ENCODE data around the gene RARA. TPM values are rescaled to one million over a fixed set of nuclear protein-coding genes. Genes with fewer than 3 reads are reported as not detected.
"Not testable (repeated sequence)": the region's sequence is repeated elsewhere in the genome, so short reads cannot be mapped to it uniquely, and the experiment has no call there.

RARA gene
- total RNA-seq, 2 donors from 2014 or later = 28.5 to 51.7 TPM

- no peak overlapping the region for H3K27ac ChIP-seq
- no peak for TF ChIP-seq CTCF (IDR thresholded peaks at IDR 0.05)
- H3K4me3 ChIP-seq = no peak overlapping the region
- DNase-seq (ENCODE audit: low spot score) = no peak
- no peaks in the 10 kb centered on the region for H3K9me3 ChIP-seq
- H3K36me3 ChIP-seq = no peaks in the 10 kb centered on the region
- peaks cover 0 to 42% of the 10 kb centered on the region in 2 donors for H3K4me1 ChIP-seq
- H3K27me3 ChIP-seq = no peaks in the 10 kb centered on the region
These were observed 17.7 kb upstream of the RARA start for GRCh38 chr17:40291281-40291664.

- TF ChIP-seq CTCF (IDR thresholded peaks at IDR 0.05) = no peak
- Histone ChIP-seq H3K9me3 (no peaks in the 10 kb centered on the region), H3K27ac (peak overlapping the region; percentile 40 to 66), H3K4me3 (no peak overlapping the region), H3K4me1 (peaks cover 0 to 33% of the 10 kb centered on the region in 2 donors), H3K36me3 (no peaks in the 10 kb centered on the region), H3K27me3 (no peaks in the 10 kb centered on the region)
- DNase-seq (ENCODE audit: low spot score) = no peak
These were observed 15.6 kb upstream of the RARA start for GRCh38 chr17:40293363-40293762.

GRCh38 chr17:40295488-40296436 lies 13.2 kb upstream of the RARA start:
- H3K4me1 ChIP-seq = peaks cover 0 to 40% of the 10 kb centered on the region in 2 donors
- DNase-seq (ENCODE audit: low spot score) = no peak

GRCh38 chr17:40297511-40297910 lies 11.5 kb upstream of the RARA start:
- H3K4me1 ChIP-seq = peaks cover 0 to 33% of the 10 kb centered on the region in 2 donors
- H3K27ac ChIP-seq = no peak overlapping the region

More at GRCh38 chr17:40295488-40296436, 13.2 kb upstream of the RARA start:
- Histone ChIP-seq H3K27me3 (no peaks in the 10 kb centered on the region), H3K36me3 (no peaks in the 10 kb centered on the region), H3K4me3 (no peak overlapping the region), H3K27ac (peak overlapping the region in 1 of 2 donors; percentile 6), H3K9me3 (no peaks in the 10 kb centered on the region)
- no peak for TF ChIP-seq CTCF (IDR thresholded peaks at IDR 0.05)

GRCh38 chr17:40298726-40299125 lies 10.3 kb upstream of the RARA start:
- Histone ChIP-seq H3K4me1 (peaks cover 0 to 37% of the 10 kb centered on the region in 2 donors), H3K27me3 (no peaks in the 10 kb centered on the region), H3K27ac (peak overlapping the region in 1 of 2 donors; percentile 19), H3K36me3 (no peaks in the 10 kb centered on the region), H3K4me3 (no peak overlapping the region), H3K9me3 (no peaks in the 10 kb centered on the region)
- no peak for DNase-seq (ENCODE audit: low spot score)
- TF ChIP-seq CTCF (IDR thresholded peaks at IDR 0.05) = no peak

More at GRCh38 chr17:40297511-40297910, 11.5 kb upstream of the RARA start:
- Histone ChIP-seq H3K9me3 (no peaks in the 10 kb centered on the region), H3K36me3 (no peaks in the 10 kb centered on the region), H3K4me3 (no peak overlapping the region), H3K27me3 (no peaks in the 10 kb centered on the region)
- DNase-seq (ENCODE audit: low spot score) = no peak
- no peak for TF ChIP-seq CTCF (IDR thresholded peaks at IDR 0.05)

GRCh38 chr17:40299159-40299757 lies 9.7 kb upstream of the RARA start:
- not testable (repeated sequence) for H3K9me3 ChIP-seq; H3K4me3 ChIP-seq; H3K27me3 ChIP-seq; DNase-seq (ENCODE audit: low spot score); H3K36me3 ChIP-seq
- Histone ChIP-seq H3K4me1 (peaks cover 0 to 40% of the 10 kb centered on the region in 2 donors), H3K27ac (peak overlapping the region; percentile 1 to 19)
